Cerebellar nuclear complex (tissue), 1 donor: ENCODE measurements around the gene NEUROG3.

Experiments used
- DNase-seq, 2 experiments: peaks; one replicate each; lab custom pipeline; 2025; lab: John Stamatoyannopoulos, UW

NEUROG3 gene, protein sequence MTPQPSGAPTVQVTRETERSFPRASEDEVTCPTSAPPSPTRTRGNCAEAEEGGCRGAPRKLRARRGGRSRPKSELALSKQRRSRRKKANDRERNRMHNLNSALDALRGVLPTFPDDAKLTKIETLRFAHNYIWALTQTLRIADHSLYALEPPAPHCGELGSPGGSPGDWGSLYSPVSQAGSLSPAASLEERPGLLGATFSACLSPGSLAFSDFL

DNA sequence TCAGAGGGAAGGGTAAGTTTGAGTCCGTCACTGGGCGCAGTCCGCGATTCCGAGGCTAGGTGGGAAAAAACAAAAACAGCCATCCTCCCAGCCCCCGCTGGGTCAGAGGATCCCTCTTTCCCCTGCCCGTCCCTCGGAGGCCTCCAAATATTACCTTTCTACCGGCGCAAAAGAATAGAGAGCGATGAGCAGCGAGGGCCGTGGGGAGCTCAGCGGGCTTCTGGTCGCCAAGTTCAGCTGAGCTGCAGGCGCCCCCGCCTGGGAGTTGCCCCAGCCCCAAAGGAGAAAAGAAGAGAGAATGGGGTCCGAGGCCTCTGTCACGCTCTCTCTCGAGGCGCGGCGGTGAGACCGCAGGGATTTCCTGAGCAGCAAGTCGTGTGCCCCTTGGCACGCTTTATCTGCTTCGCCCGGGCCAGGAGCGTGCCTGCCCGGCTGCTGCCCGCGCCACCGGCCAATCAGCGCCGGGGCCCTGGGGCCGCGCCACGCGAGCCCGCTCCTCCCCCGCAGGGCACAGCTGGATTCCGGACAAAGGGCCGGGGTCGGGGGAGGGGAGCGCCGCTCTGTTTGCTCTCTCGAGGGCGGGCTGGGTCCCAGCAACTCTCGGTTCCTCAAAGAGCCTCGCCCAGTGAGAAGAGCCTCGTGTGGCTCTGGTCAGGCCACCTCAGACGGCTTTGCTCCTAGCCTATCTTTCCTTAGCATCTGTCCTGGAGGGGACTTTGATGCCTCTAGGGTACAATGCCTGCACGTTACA lies at the start of gene NEUROG3:
Gene NEUROG3 (minus strand): TSS at position 367 of the 751 bp plus-strand sequence. CDS start 379 bp downstream, outside the sequence.
- DNase-seq: no peak

DNA sequence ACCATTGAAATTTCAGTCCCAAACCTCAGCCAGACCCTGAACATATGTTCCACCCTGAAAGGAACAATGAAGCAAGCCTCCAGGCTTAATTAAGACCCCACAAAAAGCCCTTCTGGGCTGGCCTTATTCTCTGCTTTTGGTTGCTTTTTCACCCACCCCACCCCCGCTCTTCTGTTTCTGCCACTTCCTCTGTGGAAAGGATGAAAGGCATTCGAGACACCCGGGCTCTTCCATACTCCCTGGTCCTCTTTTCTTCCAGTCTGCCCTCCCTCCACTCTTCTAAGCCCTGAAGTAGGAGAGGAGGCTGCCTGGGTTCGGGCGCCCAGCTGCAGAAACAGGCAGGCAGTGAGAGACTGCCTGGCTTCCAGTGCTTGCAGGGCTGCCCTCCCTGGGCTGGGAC lies 47.4 kb upstream of the NEUROG3 start:
- no peak for DNase-seq

DNA sequence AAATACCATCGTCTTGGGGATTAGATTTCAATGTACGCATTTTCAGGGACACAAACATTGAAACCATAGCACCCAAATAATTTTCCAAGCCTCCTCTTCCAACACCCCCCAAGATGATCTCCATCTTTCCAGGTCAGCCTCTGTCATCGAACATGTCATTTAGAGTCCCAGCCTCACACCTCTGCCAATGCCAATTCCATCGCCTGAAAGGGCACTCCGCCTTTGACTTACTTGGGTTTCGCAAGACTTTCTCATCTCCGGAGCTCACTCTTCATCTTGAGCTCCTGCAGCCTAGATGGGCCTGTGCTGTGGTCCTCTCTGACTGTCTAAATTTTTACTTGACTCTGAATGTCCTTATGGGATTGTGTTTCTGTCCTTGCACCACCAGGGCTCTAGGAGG lies 46.4 kb upstream of the NEUROG3 start:
- DNase-seq: no peak

DNA sequence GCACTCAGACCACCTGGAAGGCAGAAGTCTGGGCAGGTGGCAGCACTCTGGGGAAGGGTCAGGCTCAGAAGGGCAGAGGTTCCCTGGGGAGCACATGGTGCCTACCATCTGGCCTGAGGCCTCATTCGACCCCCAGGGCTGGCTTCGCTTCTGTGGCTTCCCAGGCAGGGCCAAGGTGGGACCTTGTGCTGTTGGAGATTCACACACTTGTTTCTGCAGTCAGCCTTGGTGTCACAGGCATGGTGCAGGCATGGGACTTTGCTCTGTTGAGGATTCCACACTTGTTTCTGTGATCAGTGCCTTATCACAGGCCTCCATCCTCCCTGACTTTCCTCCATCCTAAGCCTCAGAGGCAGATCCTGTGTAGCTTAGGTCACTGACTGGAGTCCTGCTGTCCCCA lies 45.5 kb upstream of the NEUROG3 start:
- no peak for DNase-seq

DNA sequence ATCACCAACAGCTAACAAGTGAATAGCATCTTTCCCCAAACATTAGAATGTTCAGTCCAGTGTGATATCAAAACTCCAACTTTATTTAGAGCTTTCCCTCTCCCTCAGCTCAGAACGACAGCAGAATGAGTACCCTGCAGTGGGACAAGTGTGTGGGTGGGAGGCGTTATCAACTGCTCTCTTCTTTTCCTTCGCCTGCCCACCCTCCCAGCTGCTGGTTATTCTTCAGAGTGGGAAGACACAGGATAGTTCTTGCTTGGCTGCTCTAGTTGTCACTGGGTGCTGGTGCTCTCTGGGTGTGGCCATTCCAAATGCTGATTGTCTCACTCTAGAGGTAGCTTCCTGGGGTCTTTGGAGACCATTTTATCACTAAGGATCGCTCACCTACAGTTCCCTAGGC lies 43.1 kb upstream of the NEUROG3 start:
- DNase-seq: no peak

DNA sequence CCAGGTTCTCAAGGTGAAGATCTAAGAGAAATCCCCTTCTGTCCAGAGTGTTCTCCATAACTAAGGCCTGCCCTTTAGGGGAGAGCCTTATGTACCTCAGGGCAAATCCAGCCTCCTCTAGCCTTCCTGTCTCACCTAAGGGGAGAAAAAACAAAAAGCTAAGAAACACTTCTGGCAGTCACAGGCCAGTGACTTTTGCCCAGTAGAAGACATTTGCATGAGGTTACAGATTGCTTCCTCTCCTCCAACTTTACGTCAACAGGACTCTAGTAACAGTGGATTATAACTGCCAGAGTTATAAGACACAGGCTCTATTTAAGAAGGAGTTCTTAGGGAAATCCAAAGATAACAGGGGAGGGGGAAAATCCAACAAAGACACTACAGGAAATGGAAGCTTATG lies 40.9 kb upstream of the NEUROG3 start:
- no peak for DNase-seq

DNA sequence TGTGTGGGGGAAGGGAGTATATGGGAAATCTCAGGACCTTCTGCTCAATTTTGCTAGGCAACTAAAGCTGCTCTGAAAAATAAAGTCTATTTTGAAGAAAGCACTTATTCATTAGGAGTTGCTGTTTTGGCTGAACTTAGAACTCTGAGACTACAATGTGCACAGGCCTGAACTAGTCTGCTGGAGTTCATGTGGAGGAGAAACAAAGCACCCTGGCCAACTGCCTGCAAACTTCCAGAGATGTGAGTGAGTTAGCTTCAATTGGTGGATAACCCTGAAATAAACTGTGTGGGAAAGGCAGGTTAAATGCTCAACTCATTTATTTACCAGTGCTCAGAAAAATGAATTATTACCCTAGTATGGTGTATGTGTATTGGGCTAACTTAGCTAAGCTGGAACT lies 39.5 kb upstream of the NEUROG3 start:
- DNase-seq: no peak

DNA sequence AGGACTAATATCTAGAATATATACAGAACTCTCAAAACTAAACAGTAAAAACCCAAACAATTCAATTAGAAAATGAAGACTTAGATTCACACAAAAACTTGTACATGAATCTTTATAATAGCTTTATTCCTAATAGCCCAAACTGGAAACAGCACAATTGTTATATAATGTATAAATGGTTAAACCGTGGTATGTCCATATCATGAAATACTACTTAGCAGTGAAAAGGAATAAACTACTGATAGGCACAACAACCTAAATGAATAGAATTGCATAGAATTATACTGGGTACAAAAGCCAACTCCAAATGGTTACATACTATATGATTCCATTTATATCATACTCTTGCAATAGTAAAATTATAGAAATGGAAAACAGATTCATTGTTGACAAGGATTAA lies 35.9 kb upstream of the NEUROG3 start:
- no peak for DNase-seq

DNA sequence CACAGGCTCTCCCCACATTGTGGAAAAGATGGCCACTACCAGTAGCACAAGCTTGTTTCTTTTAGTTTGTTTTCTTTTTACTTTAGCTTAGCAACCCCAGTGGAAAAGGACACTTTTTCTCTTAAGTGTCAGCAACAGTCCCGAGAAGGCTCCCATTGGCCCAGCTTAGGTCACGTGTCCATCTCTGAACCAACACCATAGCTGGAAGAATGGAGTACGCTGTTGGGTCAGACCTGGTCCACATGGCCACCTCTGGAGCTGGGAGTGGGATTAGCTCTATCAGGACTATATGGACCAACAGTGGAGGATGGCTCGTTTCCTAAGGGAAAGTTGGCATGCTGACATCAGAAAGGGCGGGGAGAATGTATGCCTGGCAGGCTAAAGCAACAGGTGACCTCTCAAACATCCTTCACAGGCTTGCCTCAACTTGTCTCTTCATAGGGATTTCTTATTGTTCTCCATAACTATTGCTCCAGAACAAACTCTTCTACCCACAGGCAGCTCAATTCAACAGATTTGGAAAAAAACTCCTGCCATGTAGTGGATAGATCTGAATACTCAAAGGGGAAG lies 27.6 kb upstream of the NEUROG3 start:
- no peak for DNase-seq

DNA sequence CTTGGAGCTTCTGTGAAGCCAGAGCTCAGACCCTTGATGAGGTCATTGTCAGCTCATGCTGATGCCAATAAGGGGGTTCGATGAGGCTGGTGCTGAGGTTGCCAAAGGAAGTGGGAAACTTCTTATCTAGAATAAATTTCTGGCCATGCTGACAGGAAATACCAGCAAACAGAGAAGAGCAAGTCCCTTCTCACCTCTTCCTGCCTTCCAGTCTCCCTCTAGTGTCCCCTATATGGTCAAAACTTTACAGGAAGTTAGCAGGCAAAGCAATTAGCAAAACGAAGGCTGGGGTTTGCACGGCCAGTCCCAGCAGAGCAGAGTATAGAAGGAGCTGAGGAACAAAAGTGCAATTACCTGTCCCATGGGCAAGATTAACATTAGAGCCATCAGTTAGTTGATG lies 15.1 kb upstream of the NEUROG3 start:
- no peak for DNase-seq

DNA sequence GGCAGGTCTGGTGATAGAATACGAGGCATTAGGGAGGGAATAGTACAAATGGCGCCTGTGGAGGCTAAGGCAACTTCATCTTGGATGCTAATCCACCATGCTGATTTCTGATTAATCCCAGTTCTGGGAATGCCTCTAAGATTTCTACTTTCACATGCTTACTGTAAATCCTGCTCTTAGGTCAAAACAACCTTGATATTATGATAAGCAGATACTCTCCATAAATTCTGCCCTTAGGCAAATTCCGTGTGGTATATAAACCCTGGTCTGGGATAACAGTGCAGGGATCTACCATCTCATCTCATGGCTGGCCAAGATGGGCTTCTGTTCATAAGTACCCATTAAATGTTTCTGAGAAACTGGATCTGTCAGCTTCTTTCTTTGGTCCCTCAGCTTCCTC lies 11.4 kb upstream of the NEUROG3 start:
- DNase-seq: no peak

DNA sequence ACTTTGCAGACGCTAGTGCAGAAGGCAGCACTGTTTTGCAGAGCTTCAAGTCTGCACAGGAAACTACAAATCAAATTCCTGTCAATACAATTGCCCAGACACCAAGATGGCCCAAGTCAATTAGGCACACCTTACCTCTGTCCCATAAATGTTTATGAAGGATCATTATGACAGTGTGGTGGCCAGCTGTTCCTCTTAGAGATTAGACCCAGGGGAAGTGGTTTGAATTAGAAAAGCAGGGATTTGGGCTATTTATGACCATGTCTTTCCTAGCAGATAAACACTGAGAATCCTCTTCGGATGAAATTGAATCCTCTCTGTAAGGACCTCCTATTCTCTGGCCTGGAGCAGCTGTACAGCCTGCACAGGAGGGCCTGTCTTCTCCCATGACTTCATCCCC lies 9.9 kb upstream of the NEUROG3 start:
- no peak for DNase-seq

DNA sequence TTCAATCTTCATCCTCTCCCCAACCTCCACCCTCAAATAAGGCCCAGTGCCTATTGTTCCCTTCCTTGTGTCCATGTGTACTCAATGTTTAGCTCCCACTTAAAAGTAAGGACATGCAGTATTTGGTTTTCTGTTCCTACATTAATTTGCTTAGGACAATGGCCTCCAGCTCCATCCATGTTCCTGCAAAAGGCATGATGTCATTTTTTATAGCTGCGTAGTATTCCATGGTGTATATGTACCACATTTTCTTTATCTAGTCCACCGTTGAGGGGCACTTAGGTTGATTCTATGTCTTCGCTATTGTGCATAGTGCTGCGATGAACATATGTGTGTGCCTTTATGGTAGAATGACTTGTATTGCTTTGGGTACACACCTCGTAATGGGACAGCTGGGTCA lies 7.2 kb upstream of the NEUROG3 start:
- no peak for DNase-seq

DNA sequence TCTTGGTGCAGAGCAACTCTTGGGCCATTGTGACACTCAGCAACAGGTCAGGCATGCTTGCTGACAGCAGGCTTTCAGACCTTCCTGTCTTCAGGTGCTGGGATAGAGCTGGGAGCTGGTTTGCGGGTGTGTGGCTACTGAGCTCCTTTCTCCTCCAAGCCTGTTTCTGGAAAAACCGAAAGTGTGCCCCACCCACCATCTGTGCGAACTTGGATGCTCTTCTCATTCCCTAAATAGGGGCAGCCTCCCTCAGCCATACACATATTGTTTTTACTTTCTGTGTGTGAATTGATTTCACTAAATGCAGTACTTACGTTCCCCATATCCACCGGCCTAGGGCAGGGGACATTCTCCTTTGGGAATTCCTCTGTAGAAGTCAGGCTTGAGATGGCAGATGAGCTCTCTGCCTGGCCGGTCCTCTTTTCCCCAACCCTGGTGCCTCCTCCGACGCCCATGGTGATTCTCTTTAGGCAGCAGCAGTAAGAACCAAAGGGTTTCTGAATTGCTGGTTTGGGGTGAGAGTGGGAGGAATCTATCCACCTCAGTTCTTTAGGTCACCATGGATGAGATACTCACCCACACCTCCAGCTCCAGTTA lies 6.3 kb upstream of the NEUROG3 start:
- no peak for DNase-seq

DNA sequence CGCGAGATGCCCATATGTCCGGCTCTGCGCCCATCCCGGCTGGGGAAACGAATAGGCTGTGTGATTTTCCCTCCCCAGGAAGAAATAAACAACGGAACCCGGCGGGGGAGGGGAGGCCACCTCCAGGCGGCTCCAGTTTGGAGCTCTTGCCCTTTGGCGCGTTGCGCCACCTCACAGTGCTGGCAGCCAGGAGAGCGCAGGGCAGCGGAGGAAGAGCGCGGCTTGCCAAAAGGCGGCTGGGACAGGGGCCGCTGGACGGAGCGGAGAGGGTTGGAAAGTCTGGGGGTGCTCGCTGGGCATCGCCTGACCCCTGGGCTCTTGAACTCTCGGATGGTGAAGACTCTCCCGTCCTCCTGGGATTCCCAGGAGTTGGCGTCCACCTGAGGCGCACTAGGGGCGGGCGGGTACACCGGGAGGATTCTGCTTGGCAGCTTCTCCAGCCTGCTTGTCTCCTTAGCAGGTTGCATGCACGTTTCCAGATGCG lies 5.3 kb upstream of the NEUROG3 start:
- no peak for DNase-seq

DNA sequence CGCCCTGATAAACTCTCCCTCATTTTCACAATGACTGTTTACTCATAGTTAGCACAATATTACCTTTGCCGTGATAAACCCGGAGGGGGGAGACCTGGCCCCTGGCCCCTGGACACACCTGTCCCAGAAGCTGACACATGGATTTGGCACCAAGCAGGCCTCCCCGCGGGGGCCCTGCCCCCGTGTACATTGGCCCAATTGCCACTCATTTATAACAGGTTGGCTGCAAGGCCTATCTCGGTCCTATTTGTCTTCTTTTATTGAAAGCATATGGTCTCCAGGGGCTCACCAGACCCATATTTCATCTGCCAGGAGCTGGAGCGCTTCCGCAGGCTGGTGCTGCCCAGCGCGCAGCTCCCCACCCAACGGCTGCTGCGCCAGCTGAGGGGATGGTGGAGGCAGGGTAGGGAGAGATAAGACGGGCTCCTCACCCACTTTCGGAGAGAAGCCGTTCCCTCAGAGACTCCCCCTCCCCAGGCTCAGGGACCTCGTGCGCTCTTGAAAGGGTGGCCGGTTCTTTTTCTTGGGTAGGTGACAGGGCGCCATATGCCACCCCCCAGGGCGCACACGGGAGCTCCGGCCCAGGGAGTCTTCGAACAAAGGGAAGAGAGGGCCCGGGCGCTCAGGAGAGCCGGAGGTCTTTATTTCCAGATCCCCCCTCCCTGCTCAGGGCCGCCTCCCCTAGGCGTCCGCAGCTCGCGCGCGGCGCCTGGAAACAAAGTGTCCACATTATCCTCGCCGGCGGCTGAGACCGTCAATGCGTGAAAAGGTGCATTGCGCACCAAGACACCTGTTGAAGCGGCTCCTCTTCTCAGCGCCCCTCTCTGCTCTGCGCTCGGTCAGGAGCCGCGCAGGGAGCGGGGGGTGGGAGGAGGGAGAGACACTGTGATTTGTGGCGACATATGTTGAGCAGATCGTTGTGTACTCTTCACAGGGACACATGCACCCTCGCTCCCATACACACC lies 4.3 kb upstream of the NEUROG3 start:
- no peak for DNase-seq

DNA sequence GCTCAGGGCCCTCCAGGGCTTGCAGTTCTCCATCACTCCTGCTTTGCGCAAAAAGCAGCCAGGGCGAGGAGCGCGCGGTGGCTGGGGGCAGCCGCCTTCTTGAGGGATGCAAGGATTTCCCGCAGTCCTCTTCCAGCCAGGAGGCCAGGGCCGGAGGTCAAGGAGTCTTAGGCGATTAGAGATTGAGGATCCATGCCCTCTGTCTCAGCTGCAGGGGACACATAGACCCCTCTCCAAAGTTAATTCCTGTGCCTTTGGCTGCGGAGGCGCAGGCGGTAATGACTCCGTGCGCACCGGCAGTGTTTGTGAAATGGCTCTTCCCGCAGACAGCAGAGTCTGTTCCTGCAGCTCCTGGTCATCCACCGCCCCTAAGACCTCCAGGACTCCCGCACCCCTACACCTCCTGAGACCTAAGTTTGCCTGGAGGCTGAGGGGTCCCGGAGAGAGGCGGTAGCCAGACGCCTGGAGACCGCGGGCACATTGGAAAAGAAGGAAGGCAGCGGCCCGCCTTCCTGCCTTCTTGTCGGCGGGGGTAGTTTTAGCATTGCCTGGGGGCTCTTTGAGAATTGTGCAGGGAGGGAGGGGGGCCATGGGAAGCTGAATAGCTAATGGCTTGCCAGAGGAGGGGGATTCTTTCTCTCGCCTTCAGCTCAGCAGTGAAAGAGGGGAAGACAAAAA lies 3.3 kb upstream of the NEUROG3 start:
- no peak for DNase-seq

DNA sequence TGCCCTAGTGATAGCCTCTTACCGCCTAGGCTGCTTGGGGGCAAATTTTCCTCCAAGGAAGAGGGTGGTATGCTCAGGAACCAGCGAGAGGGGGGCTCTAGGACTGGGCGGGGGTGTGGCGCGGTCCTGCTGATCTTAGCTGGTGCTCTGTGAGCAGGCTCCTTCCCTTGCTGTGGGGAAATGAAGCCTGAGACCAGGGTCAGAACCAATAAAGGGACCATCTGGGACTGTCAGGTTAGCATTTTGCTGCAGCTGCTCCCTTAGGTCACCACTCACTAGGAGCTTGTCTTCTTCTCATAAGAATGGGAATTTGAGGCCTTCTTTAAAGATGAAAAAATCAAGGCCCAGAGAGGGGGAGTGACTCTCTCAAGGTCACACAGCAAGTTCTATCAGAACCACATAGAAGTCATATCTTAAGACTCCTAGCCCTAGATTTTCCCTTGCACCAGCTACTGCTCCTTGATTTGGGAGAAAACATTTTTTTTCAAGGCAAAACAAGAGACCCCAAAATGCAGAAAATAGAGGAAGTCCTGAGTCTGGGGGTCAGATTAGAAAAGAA lies 2.0 kb upstream of the NEUROG3 start:
- DNase-seq: no peak

DNA sequence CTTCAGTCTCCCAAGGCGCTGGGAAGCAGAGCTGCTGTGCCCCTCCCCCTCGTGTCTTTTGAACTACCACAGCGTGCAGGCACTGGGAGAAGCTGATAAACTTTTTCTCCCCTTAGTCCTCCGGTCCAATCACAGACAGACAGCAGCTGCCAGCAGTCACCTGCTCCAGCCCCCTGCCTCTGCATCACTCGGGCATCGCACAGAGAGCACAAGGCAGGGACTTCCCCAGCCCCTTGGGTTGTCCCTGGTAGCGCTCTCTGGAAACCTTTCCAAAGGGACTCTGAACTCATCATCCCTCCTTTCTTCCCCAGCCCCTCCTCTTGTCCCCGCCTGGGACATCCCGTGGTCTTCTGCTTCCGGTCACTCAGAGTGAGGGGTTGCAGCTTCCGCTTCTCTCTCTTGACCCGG lies 1.4 kb upstream of the NEUROG3 start:
- DNase-seq: no peak

DNA sequence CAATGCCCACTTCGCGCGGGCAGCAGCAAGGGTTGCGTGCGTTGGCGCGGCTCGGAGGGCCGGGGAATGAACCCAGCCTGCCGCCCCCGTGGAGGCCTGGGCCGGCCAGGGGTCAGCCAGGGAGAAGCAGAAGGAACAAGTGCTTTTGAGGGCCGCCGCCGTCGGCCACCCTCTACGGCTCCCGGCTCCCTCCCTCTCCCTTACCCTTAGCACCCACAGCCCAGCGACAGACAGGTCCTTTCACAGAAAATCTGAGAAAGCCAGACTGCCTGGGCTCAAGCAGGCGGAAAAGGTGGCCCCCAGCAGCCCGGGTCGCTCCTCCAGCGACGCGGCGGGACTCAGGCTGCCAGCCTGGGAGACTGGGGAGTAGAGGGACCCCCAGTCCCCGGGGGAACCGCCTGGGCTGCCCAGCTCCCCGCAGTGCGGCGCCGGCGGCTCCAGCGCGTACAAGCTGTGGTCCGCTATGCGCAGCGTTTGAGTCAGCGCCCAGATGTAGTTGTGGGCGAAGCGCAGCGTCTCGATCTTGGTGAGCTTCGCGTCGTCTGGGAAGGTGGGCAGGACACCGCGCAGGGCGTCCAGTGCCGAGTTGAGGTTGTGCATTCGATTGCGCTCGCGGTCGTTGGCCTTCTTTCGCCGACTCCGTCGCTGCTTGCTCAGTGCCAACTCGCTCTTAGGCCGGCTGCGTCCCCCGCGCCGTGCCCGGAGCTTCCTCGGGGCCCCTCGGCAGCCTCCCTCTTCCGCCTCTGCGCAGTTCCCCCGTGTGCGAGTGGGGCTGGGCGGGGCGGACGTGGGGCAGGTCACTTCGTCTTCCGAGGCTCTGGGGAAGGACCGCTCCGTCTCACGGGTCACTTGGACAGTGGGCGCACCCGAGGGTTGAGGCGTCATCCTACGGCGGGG lies 815 bp downstream of the NEUROG3 start:
- DNase-seq: no peak
